M059J (cell line): ENCODE measurements around the gene MAD2L1BP. TPM values are rescaled to one million over a fixed set of nuclear protein-coding genes. Genes with fewer than 3 reads are reported as not detected.

Experiments used
- DNase-seq: peaks from one replicate; pipeline ENCODE4 v3.0.0-alpha.2; 2012; ENCODE audit warnings: low read depth
- total RNA-seq: library from RNA; depleted of rRNA; stranded (reverse); fragments of >200 nt; shearing (Covaris generic); gene quantifications from 2 replicates; pipeline ENCODE4 v1.2.3, GENCODE V29; 2014; rRNA removed

The MAD2L1BP gene
- total RNA-seq, 1 experiment from 2014 or later = 75.7 TPM

- no peak for DNase-seq
These were observed 45.7 kb downstream of the MAD2L1BP start for GRCh38 chr6:43681303-43681702.

- no peak for DNase-seq
These were observed 47.2 kb downstream of the MAD2L1BP start for GRCh38 chr6:43682724-43683429.

DNA sequence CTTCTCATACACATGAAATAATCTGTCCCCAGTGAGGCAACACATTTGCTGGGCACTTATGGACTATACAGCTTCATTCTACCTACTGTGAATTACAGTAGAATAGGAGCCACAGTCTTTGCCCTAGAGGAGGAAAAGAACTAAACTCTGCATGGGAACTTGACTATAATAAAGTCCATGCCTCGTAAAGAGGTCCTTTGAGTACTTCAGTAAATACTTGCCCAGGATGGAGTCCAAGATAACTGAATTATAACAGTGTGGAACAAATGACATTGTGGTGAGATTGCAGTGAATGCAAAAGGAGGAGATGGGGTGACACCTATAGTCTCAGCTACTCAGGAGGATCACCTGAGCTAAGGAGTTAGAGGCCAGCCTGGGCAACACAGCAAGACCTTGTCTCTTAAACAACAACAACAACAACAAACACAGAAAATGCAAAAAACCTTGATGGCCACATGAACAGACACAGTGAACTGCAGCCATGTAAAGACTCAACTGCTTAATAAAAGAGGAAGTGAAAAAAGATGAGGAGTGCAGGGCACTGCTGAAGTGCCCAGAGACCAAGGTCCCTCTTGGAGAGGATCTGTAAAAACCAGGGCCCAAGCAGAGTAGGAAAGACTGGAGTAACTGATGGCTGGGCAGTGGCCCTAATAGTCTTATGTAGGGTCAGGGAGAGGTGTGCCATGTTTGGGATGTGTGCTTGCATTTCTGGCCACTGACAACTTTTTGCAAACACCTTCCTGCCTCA, 48.2 kb downstream of the MAD2L1BP start:
- no peak for DNase-seq

- no peak for DNase-seq
These were observed 51.4 kb downstream of the MAD2L1BP start for GRCh38 chr6:43687079-43687436.

- peak; percentile 85 for DNase-seq
These were observed 52.1 kb downstream of the MAD2L1BP start, which contains the start of gene MRPS18A for GRCh38 chr6:43687437-43688347. Gene MRPS18A, minus strand, starts transcription at chr6:43687791. Its CDS starts 12 bp downstream, at chr6:43687779.

- no peak for DNase-seq
These were observed 53.8 kb downstream of the MAD2L1BP start for GRCh38 chr6:43689421-43689820.

Other genes starting within 250 kb of the MAD2L1BP start
- 11.7 and 16.5 TPM in 2 replicates for gene ABCC10, start 208.3 kb upstream of the MAD2L1BP start, total RNA-seq
- gene DLK2, start 180.3 kb upstream of the MAD2L1BP start, total RNA-seq = 1.3 and 3.4 TPM in 2 replicates
- gene TJAP1, start 158.3 kb upstream of the MAD2L1BP start, total RNA-seq = 14.6 and 21.8 TPM in 2 replicates
- 0.05 and 0.32 TPM in 2 replicates for gene LRRC73, start 125.5 kb upstream of the MAD2L1BP start, total RNA-seq
- gene YIPF3, start 118.9 kb upstream of the MAD2L1BP start, total RNA-seq = 175 and 194 TPM in 2 replicates
- 21.8 and 27.8 TPM in 2 replicates for gene POLR1C, start 118.8 kb upstream of the MAD2L1BP start, total RNA-seq
- 28.9 and 42.2 TPM in 2 replicates for gene XPO5, start 59.8 kb upstream of the MAD2L1BP start, total RNA-seq
- gene POLH, start 59.7 kb upstream of the MAD2L1BP start, total RNA-seq = 17.9 and 28.8 TPM in 2 replicates
- 51.6 and 81.1 TPM in 2 replicates for gene GTPBP2, start 6.6 kb upstream of the MAD2L1BP start, total RNA-seq
- gene RSPH9, start 9.2 kb downstream of the MAD2L1BP start, total RNA-seq = 0.05 and 0.69 TPM in 2 replicates
- 63.0 and 71.2 TPM in 2 replicates for gene MRPS18A, start 52.0 kb downstream of the MAD2L1BP start, total RNA-seq
- 41.2 and 65.8 TPM in 2 replicates for gene VEGFA, start 134.4 kb downstream of the MAD2L1BP start, total RNA-seq